ENCODE results near the gene CCDC179. TPM values are rescaled to one million over a fixed set of nuclear protein-coding genes. Genes with fewer than 3 reads are reported as not detected.
A peak's percentile ranks its signal among the peaks of the same experiment; 100 is the strongest.

Gene CCDC179
- not detected for total RNA-seq
- long read RNA-seq: 0 reads

DNA sequence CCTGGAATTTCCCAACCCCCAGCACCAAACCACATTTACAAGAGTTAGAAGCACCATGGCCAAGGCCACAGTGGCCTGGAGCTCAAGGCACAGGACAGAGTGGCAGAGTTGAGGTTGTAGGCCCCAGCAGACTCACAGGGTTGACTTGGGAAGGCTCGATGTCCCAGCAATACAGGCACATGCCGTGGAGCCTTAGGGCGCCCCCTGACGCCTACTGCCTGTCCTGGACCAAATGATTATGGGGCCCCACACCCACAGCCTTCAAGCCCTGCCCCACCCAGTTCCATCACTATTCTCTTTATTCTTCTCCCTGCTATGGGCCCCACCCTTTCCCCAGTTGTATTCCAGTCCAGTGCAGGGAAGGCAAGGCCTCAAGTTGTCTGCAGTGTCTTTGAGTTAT lies at the start of gene CCDC179:
Gene CCDC179 (minus strand): TSS at position 234 of the 400 bp plus-strand sequence. CDS start 53 bp downstream, at position 181.
- no peak for DNase-seq
- no peak for ATAC-seq
- intact Hi-C loops (cut with DNase I): no loop called here

DNA sequence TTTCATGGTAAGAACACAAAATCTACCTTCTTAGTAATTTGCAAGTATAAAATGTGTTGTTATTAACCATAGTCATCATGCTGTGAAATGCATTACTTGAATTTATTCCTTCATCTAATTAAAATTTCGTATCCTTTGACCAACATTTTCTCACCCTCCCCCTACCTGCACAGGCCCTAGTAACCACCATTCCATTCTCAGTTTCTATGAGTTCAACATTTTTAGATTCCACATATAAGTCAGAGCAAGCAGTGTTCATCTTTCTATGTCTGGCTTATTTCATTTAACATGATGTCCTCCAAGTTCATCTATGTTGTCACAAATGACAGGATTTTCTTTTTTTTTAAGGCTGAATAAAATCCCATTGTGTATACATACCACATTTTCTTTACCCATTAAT lies 43.5 kb upstream of the CCDC179 start:
- ATAC-seq (no peak), DNase-seq (no peak)
- intact Hi-C loops (cut with DNase I): no loop called here

- intact Hi-C loops (cut with DNase I): no loop called here
- ATAC-seq (no peak), DNase-seq (no peak)
Observed at GRCh38 chr11:22901603-22902002, 41.3 kb upstream of the CCDC179 start.

DNA sequence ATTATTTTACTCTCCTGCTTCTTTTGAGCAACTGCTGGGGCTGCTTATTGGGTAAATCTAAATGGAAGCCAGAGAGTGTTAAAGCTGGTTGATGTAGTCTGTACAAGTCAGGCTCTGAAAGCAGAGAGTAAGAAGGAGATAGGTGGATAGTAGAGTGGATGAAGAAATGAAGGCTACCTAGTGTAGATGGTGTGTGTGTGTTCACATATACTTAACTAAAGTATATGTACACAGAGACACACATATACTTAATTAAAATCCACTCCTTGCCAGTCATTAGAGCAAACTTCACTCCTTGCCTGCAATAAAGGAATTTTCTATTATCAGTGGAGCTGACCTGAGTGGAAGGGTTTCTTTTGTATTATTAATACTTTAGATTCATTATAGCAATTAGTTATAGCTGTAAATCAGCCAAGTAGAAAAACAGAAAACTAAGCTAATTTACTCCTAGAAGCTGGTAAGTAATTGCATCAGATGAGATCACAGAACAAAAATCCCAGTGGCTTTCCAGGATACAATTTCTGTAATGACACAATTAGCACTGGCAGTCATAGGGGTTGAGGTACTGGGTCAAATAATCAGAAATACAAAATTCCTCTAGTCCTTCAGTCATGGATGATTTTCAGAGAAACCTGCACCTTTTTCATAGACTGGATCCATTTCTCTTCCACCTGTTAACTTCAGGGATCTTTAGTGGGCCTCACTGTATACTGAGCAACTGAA lies 40.7 kb upstream of the CCDC179 start:
- DNase-seq (no peak), ATAC-seq (no peak)
- intact Hi-C loops (cut with DNase I): no loop called here

DNA sequence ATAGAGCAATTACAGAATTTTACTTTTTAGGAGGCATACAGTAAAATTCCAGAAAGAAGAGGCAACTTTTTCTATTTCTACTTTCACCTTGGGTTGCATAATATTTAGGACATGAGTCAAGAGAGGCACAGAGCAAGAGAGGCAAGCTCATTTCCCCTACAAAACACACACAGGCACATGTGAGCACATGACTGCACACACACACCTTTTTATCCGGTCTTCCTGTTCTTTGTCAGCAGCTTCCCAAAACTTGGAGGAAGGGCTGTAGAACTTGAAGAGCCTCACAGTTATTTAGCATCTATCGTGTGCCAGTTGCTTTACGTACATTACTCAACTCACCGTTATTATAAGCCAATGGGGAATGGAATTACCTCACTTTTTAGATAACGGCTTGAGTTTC lies 37.8 kb upstream of the CCDC179 start:
- DNase-seq (no peak), ATAC-seq (no peak)
- intact Hi-C loops (cut with DNase I): no loop called here

DNA sequence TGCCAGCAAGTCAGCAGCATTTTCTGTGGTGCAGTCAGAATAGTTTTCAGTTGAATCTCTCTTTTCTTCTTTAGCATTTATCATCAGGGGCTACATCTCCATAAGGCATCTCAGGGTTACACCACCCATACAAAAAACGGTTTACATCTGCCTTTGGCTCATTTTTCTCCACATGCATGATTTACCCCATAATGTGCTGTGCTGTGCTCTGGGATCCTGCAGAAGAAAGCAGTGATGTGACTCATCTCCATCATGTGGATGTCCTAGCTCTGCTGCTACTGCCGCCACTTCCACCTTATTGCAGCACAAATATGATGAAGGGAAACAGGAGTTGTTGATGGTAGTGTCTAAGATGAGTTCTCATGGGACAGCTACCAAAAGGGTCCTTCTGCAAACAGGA lies 30.0 kb upstream of the CCDC179 start:
- ATAC-seq: no peak
- intact Hi-C loops (cut with DNase I): no loop called here
- DNase-seq: no peak

- no peak for DNase-seq
- no peak for ATAC-seq
- intact Hi-C loops (cut with DNase I): no loop called here
Observed at GRCh38 chr11:22884217-22884616, 23.9 kb upstream of the CCDC179 start.

GRCh38 chr11:22879630-22880029 lies 19.4 kb upstream of the CCDC179 start:
- no peak for ATAC-seq
- intact Hi-C loops (cut with DNase I): no loop called here
- DNase-seq: no peak

GRCh38 chr11:22878604-22879003 lies 18.3 kb upstream of the CCDC179 start:
- ATAC-seq: no peak
- intact Hi-C loops (cut with DNase I): no loop called here
- DNase-seq: no peak

- ATAC-seq: no peak
Observed at GRCh38 chr11:22878039-22878438, 17.8 kb upstream of the CCDC179 start.

GRCh38 chr11:22875869-22876473 lies 15.7 kb upstream of the CCDC179 start:
- DNase-seq (peak; percentile 52), ATAC-seq (peak; percentile 44 to 57)
- intact Hi-C loops (cut with DNase I): no loop called here

More at GRCh38 chr11:22878039-22878438, 17.8 kb upstream of the CCDC179 start:
- no peak for DNase-seq
- intact Hi-C loops (cut with DNase I): no loop called here

DNA sequence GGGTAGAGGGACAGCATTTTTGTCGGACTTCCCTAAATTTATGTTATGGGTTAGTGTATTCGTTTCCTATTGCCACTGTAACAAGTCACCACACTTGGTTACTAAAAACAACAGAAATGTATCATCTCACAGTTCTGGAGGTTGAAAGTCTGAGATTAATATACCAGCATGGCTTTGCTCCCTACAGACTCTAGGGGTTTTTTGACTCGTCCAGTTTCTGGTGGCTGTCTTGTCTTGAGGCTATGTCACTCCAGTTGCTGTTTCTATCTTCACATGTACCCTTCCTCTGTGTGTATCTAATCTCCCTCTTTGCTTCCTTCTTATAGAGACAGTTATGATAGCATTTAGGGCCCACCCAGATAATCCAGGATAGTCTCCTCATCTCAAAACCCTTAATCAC lies 9.1 kb upstream of the CCDC179 start:
- ATAC-seq (no peak), DNase-seq (no peak)
- intact Hi-C loops (cut with DNase I): no loop called here

DNA sequence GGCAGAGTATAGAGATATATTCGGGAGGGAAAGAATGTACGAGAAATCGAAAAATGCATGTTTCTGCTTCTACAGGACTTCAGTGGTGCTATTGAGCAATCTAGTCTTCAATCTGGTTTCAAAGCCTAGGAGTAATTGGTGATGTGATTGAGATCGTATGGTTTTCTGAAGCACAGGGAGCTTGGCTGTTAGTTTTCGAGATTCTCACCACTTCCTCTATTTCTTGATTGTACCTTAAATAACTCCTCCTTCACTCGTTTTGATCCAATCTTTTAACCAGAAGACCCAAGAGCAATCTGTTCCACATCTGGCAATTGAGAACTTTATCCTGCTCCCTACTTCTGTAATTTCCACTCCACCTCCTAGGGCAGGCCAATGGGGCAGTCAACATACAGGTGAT lies 518 bp downstream of the CCDC179 start:
- intact Hi-C loops (cut with DNase I): no loop called here

GRCh38 chr11:22851477-22851876 lies 8.8 kb downstream of the CCDC179 start:
- DNase-seq (no peak), ATAC-seq (no peak)
- intact Hi-C loops (cut with DNase I): no loop called here

More for the DNA sequence above, 518 bp downstream of the CCDC179 start:
- DNase-seq (no peak), ATAC-seq (no peak)

- ATAC-seq (no peak), DNase-seq (no peak)
- intact Hi-C loops (cut with DNase I): no loop called here
Observed at GRCh38 chr11:22846726-22847125, 13.5 kb downstream of the CCDC179 start.

GRCh38 chr11:22832315-22833015 lies 27.8 kb downstream of the CCDC179 start:
- intact Hi-C loops (cut with DNase I): no loop called here
- no peak for ATAC-seq

DNA sequence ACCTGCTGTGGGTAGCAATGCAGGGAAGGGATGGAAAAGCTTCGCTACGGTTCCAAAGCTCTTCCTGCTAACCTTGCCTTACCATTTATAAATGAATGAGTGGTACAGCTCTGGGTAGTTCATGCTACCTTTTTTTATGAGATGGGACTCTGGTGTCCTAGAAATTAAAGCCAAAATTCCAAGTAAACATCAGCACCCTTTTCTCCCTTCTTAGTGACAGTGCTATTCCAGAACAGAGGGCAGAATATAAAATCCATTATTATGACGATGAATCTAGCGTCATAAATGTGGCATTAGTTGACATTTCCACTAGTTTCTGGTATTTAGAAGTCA lies 30.2 kb downstream of the CCDC179 start:
- intact Hi-C loops (cut with DNase I): no loop called here
- ATAC-seq: no peak
- DNase-seq: no peak

More at GRCh38 chr11:22832315-22833015, 27.8 kb downstream of the CCDC179 start:
- no peak for DNase-seq

DNA sequence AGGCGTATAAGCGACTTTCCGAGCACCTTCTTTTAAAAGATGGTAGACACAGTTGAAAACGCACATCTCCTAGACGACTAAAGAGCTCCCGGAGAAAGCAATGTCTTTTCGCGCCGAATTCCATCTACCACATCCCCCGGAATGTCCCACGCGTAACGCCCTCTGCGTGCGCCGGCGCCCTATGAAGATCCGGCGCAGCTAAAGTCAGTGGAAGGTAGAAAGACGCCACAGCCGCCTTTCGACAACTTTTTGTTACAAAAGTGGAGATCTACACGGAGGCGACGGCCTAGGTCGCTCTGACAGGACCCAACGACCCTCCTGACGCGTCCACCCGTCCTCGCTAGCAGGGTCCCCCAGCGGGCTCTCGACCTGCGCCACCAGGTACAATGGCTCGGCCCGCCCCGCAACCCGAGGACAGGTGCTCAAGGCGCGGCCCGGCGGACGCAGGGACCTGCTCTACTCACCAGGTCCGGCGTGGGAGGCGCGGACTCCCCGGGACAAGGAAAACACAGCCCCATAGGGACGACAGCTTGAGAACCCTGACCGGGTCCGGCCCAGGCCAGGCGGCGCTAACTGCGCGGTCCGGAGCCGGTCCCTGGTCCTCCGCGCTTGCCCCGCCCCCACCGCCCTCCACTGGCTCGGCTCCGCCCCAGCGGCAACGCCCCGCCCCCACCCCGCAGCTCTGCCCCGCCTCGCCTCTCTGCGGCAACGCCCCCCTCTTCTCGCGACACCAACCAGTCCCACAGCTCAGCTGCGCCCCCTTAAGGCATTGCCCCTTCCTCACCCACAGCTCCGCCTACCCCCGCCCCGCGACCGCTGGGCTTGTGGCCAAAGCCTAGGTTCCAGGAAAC lies 30.8 kb downstream of the CCDC179 start, which contains the start of gene SVIP:
Gene SVIP (minus strand): TSS at position 571 of the 851 bp plus-strand sequence. CDS start 53 bp downstream, at position 518.
- intact Hi-C loops (cut with DNase I): no loop called here
- DNase-seq: peak; percentile 95
- peak; percentile 99 to 100 for ATAC-seq

GRCh38 chr11:22828373-22828772 lies 31.9 kb downstream of the CCDC179 start:
- intact Hi-C loops (cut with DNase I): no loop called here
- no peak for DNase-seq
- ATAC-seq: no peak

All from left cardiac atrium (tissue), 4 donors.